COLO668 (cell line): ENCODE measurements around the gene GAP43.

Experiments used
- DNase-seq: peaks from one replicate; lab custom pipeline; 2025; ENCODE audit not compliant: unreplicated experiment; lab: John Stamatoyannopoulos, UW

The GAP43 gene

DNA sequence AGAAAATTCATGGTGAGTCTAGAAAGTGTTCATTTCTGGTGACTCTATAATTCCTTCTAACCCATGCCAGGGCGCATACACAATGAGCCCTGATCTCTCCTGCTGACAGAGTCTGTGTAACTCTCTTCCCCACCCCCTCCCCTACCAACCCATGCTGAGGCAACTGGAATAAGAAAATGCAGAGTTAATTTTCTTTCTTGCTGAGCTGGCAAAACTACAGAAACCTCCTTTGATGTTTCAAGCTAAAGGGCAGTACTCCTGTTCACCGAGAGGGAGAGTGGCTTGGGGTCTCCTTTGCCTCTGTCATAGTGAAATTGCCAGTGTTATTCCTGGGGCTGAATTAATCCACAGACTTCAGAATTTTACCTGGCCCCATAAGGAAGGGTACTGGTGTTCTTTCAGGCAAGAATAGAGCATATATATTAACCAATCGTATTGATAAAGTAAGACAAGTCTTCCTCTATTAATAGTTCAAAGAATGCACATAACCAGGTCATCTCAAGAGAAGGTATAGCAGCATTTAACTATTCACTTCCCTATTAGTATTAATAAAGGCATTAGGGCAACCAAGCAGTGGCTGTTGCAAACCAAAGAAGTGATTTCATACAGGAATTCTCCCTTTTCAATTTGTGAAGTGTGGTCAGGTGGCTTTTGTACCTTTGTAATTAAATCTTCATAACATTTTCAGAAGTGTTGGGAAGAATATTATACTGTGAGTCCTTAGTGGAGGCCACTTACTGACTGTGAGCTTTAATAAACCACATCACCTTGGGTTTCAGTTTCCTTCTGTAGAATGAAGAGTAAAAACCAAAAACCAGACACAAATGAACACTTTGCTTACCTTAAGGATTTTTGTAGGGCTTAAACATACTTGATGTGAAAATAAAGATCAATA, 4.1 kb downstream of the GAP43 start:
- DNase-seq = no peak

- no peak for DNase-seq
Measured at GRCh38 chr3:115628075-115628412, 4.7 kb downstream of the GAP43 start.

DNA sequence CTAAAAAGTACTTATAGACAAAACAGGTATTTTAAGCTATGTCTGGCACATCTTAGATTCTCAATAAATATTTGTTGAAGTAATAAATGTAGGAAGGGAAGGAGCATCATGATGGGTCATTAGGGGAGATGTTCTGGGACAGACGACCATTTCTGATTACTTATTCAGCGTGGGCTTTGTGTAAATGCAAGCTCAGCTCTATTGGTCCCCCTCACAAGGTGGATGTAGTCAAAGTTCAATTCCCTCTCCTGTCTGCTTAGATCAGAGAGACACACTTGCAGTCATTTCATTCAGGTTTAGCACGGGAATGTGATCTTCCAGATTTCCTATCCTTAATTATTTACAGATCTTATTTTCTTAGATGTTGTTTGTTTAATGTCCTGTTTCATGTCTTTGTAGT, 7.5 kb downstream of the GAP43 start:
- DNase-seq = no peak

DNA sequence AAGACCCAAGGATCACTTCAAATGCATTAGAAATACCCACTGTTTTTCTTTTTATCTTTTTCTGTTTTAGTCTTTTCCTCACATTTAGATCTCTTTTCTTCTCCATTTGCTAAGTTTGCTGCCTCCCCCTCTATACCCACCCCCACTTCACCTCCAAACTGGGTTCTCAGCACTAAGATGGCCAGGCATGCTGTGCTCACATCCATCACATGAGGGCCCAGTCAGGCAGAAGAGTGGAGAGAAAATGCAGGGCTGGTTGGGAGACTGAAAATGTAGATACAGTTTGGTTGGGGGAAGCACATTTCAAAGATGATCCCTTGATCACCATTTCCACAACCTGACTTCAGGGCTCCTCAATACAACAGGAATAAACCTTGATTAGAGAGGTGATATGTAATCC, 8.7 kb downstream of the GAP43 start:
- DNase-seq = no peak

DNA sequence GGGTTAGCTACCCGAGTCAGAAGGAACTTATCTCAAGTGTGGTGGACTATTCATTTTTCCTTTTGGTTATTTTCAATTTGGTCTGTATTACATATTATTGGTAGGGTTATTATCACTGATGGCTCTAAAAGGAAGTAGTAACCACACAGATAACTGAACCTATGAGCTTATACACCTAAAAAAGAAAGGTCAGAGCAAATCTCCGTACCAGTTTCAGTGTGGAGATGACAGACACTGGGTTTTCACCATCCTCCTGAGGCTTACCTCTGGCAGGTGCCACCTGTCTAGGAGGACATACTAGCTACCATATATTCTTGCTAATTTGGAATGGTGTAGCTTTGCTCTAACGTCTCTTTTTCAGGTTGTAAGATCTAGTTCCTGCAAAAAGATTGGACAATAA, 10.2 kb downstream of the GAP43 start:
- DNase-seq = no peak

DNA sequence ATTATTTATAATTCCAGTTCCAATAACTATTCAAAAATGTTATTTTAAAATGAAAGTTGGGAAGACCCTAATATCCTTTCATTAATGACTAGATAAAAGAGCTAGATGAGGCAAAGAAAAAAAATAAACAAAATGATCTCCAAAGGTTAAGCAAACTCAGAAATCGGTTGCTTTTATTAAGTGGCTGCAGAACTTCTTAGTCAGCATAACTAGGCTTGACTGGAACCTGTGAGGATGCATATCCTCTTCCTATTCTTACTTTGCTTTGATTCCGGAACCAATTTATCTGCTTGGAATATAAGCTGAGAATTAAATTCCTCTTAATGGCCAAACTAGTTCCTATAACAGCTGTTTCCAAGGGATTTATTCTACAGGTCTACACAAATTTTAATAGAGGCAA, 10.7 kb downstream of the GAP43 start:
- no peak for DNase-seq

DNA sequence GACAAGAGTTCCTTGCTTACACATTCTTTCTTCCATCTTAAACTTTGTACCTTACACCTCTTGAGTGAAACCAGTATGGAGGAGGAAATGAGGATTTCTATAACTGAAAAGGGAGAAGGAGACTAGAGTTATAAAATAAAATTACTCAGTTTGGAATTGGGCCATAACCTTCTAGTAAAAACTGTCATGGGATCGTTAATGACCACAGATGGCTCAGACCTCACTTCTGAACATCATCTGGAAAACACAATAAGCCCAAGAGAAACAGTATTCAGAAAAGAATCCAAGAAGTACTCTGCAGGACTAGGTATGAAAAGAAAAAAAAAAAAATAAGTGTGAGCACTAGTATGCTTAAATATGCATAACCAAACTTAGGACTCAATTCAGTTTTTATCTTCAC, 12.1 kb downstream of the GAP43 start:
- DNase-seq = no peak

DNA sequence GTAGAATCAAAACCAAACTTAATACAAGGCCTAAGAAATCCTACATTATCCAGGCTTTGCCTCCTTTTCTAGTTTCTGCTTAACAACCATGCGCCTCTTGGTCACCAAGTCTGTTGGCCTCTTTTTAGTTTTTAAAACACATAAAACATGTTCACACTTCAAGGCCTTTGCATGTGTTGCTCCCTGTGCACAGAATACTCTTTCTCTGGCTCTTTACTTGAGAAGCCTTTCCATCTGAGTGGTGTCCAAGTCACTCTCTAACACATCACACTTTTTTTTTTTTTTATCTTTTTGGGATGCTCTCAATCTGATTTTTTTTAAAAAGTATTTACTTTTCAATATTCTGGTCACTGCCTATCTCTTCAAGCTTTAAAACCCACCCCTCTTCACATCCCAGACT, 14.9 kb downstream of the GAP43 start:
- no peak for DNase-seq

- DNase-seq = no peak
Measured at GRCh38 chr3:115638991-115639390, 15.7 kb downstream of the GAP43 start.

GRCh38 chr3:115644391-115644790, 21.1 kb downstream of the GAP43 start:
- DNase-seq = no peak

GRCh38 chr3:115646027-115646690, 22.8 kb downstream of the GAP43 start:
- DNase-seq = no peak

GRCh38 chr3:115648559-115648958, 25.2 kb downstream of the GAP43 start:
- no peak for DNase-seq

DNA sequence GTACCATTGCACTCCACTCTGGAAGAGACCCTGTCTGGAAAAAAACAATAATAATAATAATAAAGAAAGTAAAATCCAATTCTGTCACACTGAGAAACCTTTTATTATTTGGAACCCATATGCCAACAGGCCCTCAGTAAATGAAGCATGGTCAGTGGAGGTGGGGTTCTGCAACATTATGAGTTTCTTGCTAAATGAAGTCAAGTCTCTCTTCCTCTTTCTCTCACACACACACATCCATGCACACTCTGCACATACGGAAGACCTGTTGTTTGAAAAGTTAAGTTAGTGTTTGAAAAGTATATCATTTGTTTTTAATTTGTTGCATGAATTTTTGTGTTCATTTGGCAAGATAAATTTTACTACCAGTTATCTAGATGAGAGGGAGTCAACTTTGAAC, 27.8 kb downstream of the GAP43 start:
- no peak for DNase-seq

GRCh38 chr3:115651599-115651998, 28.3 kb downstream of the GAP43 start:
- no peak for DNase-seq

DNA sequence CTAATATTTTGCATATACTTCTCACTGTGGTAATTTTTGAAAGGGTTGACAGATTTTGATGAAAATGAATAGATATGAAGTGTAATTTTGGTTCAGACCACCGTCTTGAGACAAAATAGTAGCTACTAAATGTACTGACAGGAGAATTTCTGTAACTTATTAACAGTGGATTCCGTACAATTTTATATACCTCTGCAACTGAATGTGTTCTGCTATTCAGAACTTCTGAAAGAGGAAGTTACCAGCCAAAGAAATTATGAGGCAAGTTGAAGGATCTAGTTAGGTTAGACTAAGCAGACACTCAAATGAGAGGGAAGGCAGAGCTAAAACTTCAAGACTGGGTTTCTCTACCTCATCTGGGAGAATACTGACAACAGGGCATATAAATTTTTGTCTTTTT, 29.4 kb downstream of the GAP43 start:
- DNase-seq = no peak

- no peak for DNase-seq
Measured at GRCh38 chr3:115655761-115656282, 32.5 kb downstream of the GAP43 start.

DNA sequence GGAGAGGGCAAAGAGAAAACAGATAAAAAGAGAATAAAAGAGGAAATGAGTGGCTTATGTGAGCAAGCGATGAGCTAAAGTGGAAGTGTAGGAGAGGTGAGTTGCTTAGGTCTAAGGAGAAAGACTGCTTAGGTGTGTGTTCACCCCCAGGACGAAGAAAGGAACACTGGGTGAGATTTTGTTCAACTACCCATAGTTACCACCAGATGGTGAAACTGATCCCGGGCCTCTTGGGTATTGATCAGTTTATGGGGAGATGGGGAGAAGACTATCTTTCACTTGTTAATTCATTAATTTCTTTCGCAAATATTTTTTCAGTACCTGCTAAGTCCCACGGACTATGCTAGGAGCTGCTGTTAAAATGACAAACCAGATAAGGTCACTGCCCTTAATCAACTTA, 33.9 kb downstream of the GAP43 start:
- no peak for DNase-seq

DNA sequence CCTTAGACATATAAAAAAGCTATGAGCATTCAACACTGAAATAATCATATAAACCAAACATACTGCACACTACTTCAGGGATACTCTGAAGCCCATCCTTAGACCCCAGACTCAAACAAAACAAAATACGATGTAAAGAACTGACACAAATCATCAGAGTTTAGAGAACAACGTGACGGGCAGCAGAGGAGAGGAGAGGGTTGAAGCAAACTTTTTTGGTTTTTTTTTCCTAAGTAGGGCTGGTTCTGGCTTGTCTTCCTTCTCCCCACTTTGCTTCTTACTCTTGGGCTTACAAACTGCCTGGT, 34.7 kb downstream of the GAP43 start:
- no peak for DNase-seq

DNA sequence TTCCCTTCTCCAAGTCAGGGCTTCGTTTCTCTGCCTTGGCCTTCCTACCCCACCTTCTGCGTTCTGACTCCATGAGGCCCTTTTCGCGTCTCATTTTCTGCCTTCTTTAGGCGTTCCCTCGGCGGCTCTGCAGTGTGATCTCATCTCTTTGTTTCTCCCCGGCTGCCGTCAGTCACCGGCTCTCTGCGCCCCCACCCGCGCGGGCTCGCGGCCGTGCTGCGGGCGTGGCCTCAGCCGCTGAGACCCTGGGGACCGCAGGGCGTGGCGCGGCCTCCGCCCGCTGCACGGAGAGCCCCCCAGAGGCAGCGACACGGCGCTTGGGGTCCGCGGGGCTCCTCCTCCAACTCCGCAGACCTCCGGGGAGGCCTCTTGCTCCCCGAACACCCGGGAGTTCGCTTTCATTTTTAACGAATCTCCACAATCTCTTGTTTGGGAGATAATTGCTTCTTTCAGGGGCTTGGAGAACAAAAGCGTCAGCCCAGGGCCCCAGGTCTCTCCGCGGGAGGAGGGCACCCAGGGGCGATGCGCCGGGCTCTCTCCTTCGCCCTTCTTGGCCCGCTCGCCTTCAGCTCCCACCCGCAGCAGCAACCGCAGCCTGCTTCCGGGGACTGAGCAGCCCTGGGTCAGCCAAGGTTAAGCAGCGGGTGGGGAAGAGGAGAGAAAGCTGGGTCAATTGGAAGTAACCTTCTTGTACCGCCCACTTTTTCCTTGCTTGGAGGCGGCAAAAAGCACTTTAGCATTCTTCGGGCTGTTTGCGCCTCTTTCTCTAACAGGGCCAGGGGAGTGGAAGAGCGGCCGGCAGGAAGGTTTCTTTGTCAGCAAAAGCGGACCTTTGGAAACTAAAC, 35.2 kb downstream of the GAP43 start:
- DNase-seq = peak; percentile 53

GRCh38 chr3:115659253-115660220, 36.2 kb downstream of the GAP43 start:
- DNase-seq = no peak
